Mononuclear cell (primary cell): ENCODE results near the gene SLC16A12. TPM values are rescaled to one million over a fixed set of nuclear protein-coding genes. Genes with fewer than 3 reads are reported as not detected.
"Not testable (repeated sequence)": the region's sequence is repeated elsewhere in the genome, so short reads cannot be mapped to it uniquely, and the experiment has no call there.

Experiments
- H3K27me3 ChIP-seq: 2 replicates; pipeline ENCODE4 v1.6.0; 2011; ENCODE audit warnings: low read length, control low read depth; ENCODE audit not compliant: insufficient read depth
- H3K4me1 ChIP-seq: 2 replicates; pipeline ENCODE4 v1.5.1; 2011; ENCODE audit warnings: mild to moderate bottlenecking, low read length, control low read depth; ENCODE audit not compliant: insufficient read depth
- H3K4me3 ChIP-seq: 2 replicates; pipeline ENCODE4 v1.5.1; 2011; ENCODE audit warnings: mild to moderate bottlenecking, low read length, moderate library complexity
- H3K9me3 ChIP-seq: 2 replicates; pipeline ENCODE4 v1.5.1; 2011; ENCODE audit warnings: low read depth, mild to moderate bottlenecking, control low read depth, low read length
- total RNA-seq: library from RNA; depleted of rRNA; stranded (reverse); fragments of >200 nt; gene quantifications from one replicate; pipeline ENCODE4 v1.2.3, GENCODE V29; 2012

Gene SLC16A12
- total RNA-seq, 1 donor = not detected

GRCh38 chr10:89391907-89392756 lies 143.3 kb downstream of the SLC16A12 start, which contains the start of gene IFIT1:
TSS of gene IFIT1 (plus strand) at chr10:89392623. CDS start at chr10:89392713, 90 bp downstream.
- Histone ChIP-seq H3K4me1 (peaks cover 31% of the 10 kb centered on the region), H3K9me3 (no peaks in the 10 kb centered on the region), H3K27me3 (no peaks in the 10 kb centered on the region), H3K4me3 (peak within 1 kb of the TSS; percentile 45)

- not testable (repeated sequence) for H3K9me3 ChIP-seq, H3K27me3 ChIP-seq, H3K4me3 ChIP-seq
- H3K4me1 ChIP-seq = peaks cover 28% of the 10 kb centered on the region
Observed at GRCh38 chr10:89391226-89391576, 144.2 kb downstream of the SLC16A12 start.

- peaks cover 32% of the 10 kb centered on the region for H3K4me1 ChIP-seq
- no peaks in the 10 kb centered on the region for H3K9me3 ChIP-seq
- no peak overlapping the region for H3K4me3 ChIP-seq
- H3K27me3 ChIP-seq = no peaks in the 10 kb centered on the region
Observed at GRCh38 chr10:89390476-89391225, 144.7 kb downstream of the SLC16A12 start.

- H3K4me3 ChIP-seq = no peak overlapping the region
- H3K27me3 ChIP-seq = no peaks in the 10 kb centered on the region
Observed at GRCh38 chr10:89389254-89389653, 146.1 kb downstream of the SLC16A12 start.

GRCh38 chr10:89388806-89389205 lies 146.6 kb downstream of the SLC16A12 start:
- Histone ChIP-seq H3K4me3 (no peak overlapping the region), H3K4me1 (peaks cover 41% of the 10 kb centered on the region), H3K9me3 (no peaks in the 10 kb centered on the region)

More at GRCh38 chr10:89389254-89389653, 146.1 kb downstream of the SLC16A12 start:
- peaks cover 41% of the 10 kb centered on the region for H3K4me1 ChIP-seq
- no peaks in the 10 kb centered on the region for H3K9me3 ChIP-seq

GRCh38 chr10:89384474-89385340 lies 150.7 kb downstream of the SLC16A12 start:
- Histone ChIP-seq H3K4me3 (no peak overlapping the region), H3K4me1 (peaks cover 26% of the 10 kb centered on the region), H3K9me3 (no peaks in the 10 kb centered on the region), H3K27me3 (no peaks in the 10 kb centered on the region)

More at GRCh38 chr10:89388806-89389205, 146.6 kb downstream of the SLC16A12 start:
- no peaks in the 10 kb centered on the region for H3K27me3 ChIP-seq

GRCh38 chr10:89382757-89383156 lies 152.6 kb downstream of the SLC16A12 start:
- Histone ChIP-seq H3K4me1 (peaks cover 26% of the 10 kb centered on the region), H3K27me3 (no peaks in the 10 kb centered on the region), H3K9me3 (no peaks in the 10 kb centered on the region), H3K4me3 (no peak overlapping the region)

Other genes with a start within 250 kb of the SLC16A12 start
- gene IFIT2, start 233.5 kb downstream of the SLC16A12 start, total RNA-seq = 99.4 TPM
- 30.7 TPM for gene IFIT3, start 207.6 kb downstream of the SLC16A12 start, total RNA-seq
- gene IFIT1B, start 157.5 kb downstream of the SLC16A12 start, total RNA-seq = 0.10 TPM
- 5.9 TPM for gene IFIT1, start 143.0 kb downstream of the SLC16A12 start, total RNA-seq
- gene IFIT5, start 121.0 kb downstream of the SLC16A12 start, total RNA-seq = 50.7 TPM
- 0.52 TPM for gene PANK1, start 109.6 kb upstream of the SLC16A12 start, total RNA-seq
- gene KIF20B, start 166.0 kb upstream of the SLC16A12 start, total RNA-seq = 23.4 TPM